Right atrium auricular region (tissue), 2 donors: ENCODE results near the gene USP17L10. TPM values are rescaled to one million over a fixed set of nuclear protein-coding genes. Genes with fewer than 3 reads are reported as not detected.
"Not testable (repeated sequence)": the region's sequence is repeated elsewhere in the genome, so short reads cannot be mapped to it uniquely, and the experiment has no call there.

ENCODE experiments used
- DNase-seq: peaks from one replicate; pipeline ENCODE4 v3.0.0-alpha.2; 2019; ENCODE audit warnings: low spot score
- H3K27ac ChIP-seq, 2 donors: fragments of 200-600 bp; sonication (generic); 1 replicate in 1 of 2; 2 replicates in 1 of 2; pipeline ENCODE4 v1.5.1; 2016 to 2019
- H3K27me3 ChIP-seq, 2 donors: fragments of 200-600 bp; sonication (generic); one replicate each; pipeline versions ENCODE4 v1.5.1 to v1.6.0; 2017 to 2019
- H3K36me3 ChIP-seq: fragments of 200-600 bp; sonication (generic); one replicate; pipeline ENCODE4 v1.5.1; 2016
- H3K4me1 ChIP-seq, 2 donors: fragments of 200-600 bp; sonication (generic); one replicate each; pipeline versions ENCODE4 v1.5.1 to v1.6.0; 2017 to 2019
- H3K4me3 ChIP-seq, 2 donors: fragments of 200-600 bp; sonication (generic); 1 replicate in 1 of 2; 2 replicates in 1 of 2; pipeline ENCODE4 v1.5.1; 2017 to 2019; ENCODE audit warnings: mild to moderate bottlenecking in 1 of 2, moderate library complexity in 1 of 2
- H3K9me3 ChIP-seq, 2 donors: fragments of 200-600 bp; sonication (generic); one replicate each; pipeline ENCODE4 v1.5.1; 2019
- total RNA-seq, 2 donors: library from RNA; depleted of rRNA; stranded (reverse); fragments of >200 nt; gene quantifications; one replicate each; pipeline ENCODE4 v1.1.0, GENCODE V29; 2016

Gene USP17L10
- not detected for total RNA-seq

DNA sequence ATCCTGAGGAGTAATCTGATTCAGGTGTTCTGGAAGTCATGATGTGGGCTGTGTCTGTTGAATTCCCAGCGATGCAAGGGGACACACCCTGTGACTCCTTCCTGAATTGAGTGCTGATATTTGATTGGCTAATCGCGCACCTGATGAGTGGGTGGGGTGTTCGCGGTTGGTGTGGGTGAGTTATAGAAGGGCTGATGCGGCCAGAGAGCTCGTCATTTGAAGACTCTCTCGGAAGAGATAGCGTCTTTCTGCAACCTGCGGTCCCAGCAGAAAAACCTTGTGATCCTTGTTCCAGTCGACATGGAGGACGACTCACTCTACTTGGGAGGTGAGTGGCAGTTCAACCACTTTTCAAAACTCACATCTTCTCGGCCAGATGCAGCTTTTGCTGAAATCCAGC is at the start of gene USP17L10:
Gene USP17L10, plus strand, starts transcription at position 301 of the 400 bp plus-strand sequence. Its CDS starts 0 bp downstream, at position 301.
- not testable (repeated sequence) for H3K9me3 ChIP-seq, H3K27ac ChIP-seq, H3K4me1 ChIP-seq, H3K4me3 ChIP-seq, DNase-seq, H3K36me3 ChIP-seq, H3K27me3 ChIP-seq

GRCh38 chr4:9165990-9166389 is 44.5 kb upstream of the USP17L10 start:
- not testable (repeated sequence) for H3K27me3 ChIP-seq, DNase-seq

DNA sequence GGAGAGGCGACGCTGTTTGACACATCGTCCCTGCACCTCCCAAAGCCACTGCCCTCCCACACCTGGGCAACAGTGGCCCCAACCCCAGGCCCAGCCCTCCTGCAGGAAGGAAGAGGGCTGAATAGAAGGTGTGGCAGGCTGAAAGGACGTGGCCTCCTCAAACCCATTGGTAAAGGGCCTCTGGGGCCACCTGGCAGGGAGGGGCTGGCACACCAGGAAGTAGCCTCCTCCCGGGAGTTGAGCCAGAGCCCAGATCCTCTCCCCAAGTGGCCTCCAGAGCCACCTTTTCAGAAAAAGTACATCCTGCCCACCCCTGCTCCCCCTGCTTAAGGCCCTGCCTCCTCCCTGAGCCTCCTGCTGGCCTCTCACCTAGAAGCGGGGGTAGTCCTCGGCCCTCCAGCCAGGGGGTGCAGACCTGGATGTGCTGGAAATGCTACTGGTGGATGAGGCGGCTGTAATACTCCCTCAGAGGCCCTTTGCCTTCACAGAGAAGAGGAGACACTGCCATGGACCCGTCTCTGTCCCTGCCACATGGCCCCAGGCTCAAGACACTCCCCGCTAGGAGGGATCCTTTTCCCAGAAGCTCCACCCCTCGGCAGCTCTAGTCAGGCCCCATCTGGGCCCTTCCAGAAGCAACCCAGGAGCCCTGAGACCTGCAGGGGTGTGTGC is 40.5 kb upstream of the USP17L10 start, which contains the start of gene FAM90A26:
Gene FAM90A26, plus strand, starts transcription at position 619 of the 669 bp plus-strand sequence. CDS start 2,764 bp downstream, outside the sequence.
- not testable (repeated sequence) for H3K36me3 ChIP-seq, H3K9me3 ChIP-seq, H3K4me3 ChIP-seq, DNase-seq, H3K27me3 ChIP-seq, H3K4me1 ChIP-seq, H3K27ac ChIP-seq

More at GRCh38 chr4:9165990-9166389, 44.5 kb upstream of the USP17L10 start:
- H3K27ac ChIP-seq, H3K4me1 ChIP-seq, H3K4me3 ChIP-seq, H3K36me3 ChIP-seq, H3K9me3 ChIP-seq: not testable (repeated sequence)

DNA sequence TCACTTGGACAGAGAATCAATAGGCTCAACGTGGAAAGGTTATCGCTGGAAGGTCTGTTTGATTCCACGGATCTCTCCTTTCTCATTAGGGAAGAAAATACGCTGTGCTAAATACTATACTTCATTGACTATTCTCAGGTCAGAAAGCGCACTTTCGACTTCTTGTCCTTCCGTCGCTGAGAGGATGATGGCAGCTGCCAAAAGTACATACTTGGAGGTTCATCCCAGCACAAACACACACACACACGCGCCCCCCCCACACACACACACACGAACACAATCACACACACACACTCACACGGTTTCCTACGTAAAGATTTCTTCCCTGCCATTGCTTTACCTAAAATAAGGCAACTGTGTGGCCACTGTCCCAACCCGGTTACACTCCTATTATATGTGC is 4.2 kb downstream of the USP17L10 start:
- H3K27me3 ChIP-seq, H3K36me3 ChIP-seq, H3K4me1 ChIP-seq, H3K27ac ChIP-seq, H3K9me3 ChIP-seq, H3K4me3 ChIP-seq: not testable (repeated sequence)
- peak; percentile 52 for DNase-seq

DNA sequence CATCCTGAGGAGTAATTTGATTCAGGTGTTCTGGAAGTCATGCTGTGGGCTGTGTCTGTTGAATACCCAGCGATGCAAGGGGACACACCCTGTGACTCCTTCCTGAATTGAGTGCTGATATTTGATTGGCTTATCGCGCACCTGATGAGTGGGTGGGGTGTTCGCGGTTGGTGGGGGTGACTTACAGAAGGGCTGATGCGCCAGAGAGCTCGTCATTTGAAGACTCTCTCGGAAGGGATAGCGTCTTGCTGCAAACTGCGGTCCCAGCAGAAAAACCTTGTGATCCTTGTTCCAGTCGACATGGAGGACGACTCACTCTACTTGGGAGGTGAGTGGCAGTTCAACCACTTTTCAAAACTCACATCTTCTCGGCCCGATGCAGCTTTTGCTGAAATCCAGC is 4.6 kb downstream of the USP17L10 start, which contains the start of gene USP17L11:
Gene USP17L11, plus strand, starts transcription at position 301 of the 400 bp plus-strand sequence. Its CDS starts 0 bp downstream, at position 301.
- H3K27me3 ChIP-seq, H3K36me3 ChIP-seq, H3K9me3 ChIP-seq, H3K4me3 ChIP-seq, DNase-seq, H3K4me1 ChIP-seq, H3K27ac ChIP-seq: not testable (repeated sequence)

DNA sequence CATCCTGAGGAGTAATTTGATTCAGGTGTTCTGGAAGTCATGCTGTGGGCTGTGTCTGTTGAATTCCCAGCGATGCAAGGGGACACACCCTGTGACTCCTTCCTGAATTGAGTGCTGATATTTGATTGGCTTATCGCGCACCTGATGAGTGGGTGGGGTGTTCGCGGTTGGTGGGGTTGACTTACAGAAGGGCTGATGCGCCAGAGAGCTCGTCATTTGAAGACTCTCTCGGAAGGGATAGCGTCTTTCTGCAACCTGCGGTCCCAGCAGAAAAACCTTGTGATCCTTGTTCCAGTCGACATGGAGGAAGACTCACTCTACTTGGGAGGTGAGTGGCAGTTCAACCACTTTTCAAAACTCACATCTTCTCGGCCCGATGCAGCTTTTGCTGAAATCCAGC is 9.4 kb downstream of the USP17L10 start, which contains the start of gene USP17L12:
Gene USP17L12, plus strand, starts transcription at position 301 of the 400 bp plus-strand sequence. Its CDS starts 0 bp downstream, at position 301.
- DNase-seq, H3K36me3 ChIP-seq, H3K27ac ChIP-seq, H3K4me3 ChIP-seq, H3K4me1 ChIP-seq, H3K9me3 ChIP-seq, H3K27me3 ChIP-seq: not testable (repeated sequence)

- not testable (repeated sequence) for H3K9me3 ChIP-seq, H3K27ac ChIP-seq, DNase-seq, H3K36me3 ChIP-seq, H3K4me3 ChIP-seq, H3K4me1 ChIP-seq, H3K27me3 ChIP-seq
Measured at GRCh38 chr4:9224596-9224995, 14.1 kb downstream of the USP17L10 start, which contains the start of gene USP17L13. Gene USP17L13 (plus strand): TSS chr4:9224896. CDS start chr4:9224896, 0 bp downstream.

GRCh38 chr4:9230249-9230648 is 19.8 kb downstream of the USP17L10 start:
- not testable (repeated sequence) for H3K4me1 ChIP-seq, H3K27me3 ChIP-seq, H3K27ac ChIP-seq, H3K9me3 ChIP-seq, H3K4me3 ChIP-seq, H3K36me3 ChIP-seq
- DNase-seq = peak; percentile 55

- not testable (repeated sequence) for H3K36me3 ChIP-seq, H3K27me3 ChIP-seq, DNase-seq, H3K4me3 ChIP-seq, H3K4me1 ChIP-seq, H3K9me3 ChIP-seq, H3K27ac ChIP-seq
Measured at GRCh38 chr4:9234085-9234484, 23.6 kb downstream of the USP17L10 start, which contains the start of gene USP17L15. Gene USP17L15 (plus strand): TSS chr4:9234385. CDS start chr4:9234385, 0 bp downstream.

- not testable (repeated sequence) for H3K36me3 ChIP-seq, H3K4me1 ChIP-seq, DNase-seq, H3K4me3 ChIP-seq, H3K27me3 ChIP-seq, H3K27ac ChIP-seq, H3K9me3 ChIP-seq
Measured at GRCh38 chr4:9238461-9238860, 28.0 kb downstream of the USP17L10 start.

GRCh38 chr4:9243579-9243978 is 33.1 kb downstream of the USP17L10 start, which contains the start of gene USP17L17:
Gene USP17L17 (plus strand): TSS chr4:9243879. CDS start chr4:9243879, 0 bp downstream.
- not testable (repeated sequence) for DNase-seq, H3K27ac ChIP-seq, H3K36me3 ChIP-seq, H3K27me3 ChIP-seq, H3K4me1 ChIP-seq, H3K4me3 ChIP-seq, H3K9me3 ChIP-seq

GRCh38 chr4:9247953-9248680 is 37.7 kb downstream of the USP17L10 start, which contains the start of gene USP17L18:
Gene USP17L18 (plus strand): TSS chr4:9248630. CDS start chr4:9248630, 0 bp downstream.
- H3K27ac ChIP-seq, H3K9me3 ChIP-seq, H3K4me1 ChIP-seq, H3K27me3 ChIP-seq, H3K36me3 ChIP-seq, H3K4me3 ChIP-seq: not testable (repeated sequence)
- DNase-seq = peak; percentile 57

DNA sequence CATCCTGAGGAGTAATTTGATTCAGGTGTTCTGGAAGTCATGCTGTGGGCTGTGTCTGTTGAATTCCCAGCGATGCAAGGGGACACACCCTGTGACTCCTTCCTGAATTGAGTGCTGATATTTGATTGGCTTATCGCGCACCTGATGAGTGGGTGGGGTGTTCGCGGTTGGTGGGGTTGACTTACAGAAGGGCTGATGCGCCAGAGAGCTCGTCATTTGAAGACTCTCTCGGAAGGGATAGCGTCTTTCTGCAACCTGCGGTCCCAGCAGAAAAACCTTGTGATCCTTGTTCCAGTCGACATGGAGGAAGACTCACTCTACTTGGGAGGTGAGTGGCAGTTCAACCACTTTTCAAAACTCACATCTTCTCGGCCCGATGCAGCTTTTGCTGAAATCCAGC is 42.6 kb downstream of the USP17L10 start, which contains the start of gene USP17L19:
Gene USP17L19, plus strand, starts transcription at position 301 of the 400 bp plus-strand sequence. Its CDS starts 0 bp downstream, at position 301.
- H3K9me3 ChIP-seq, H3K27ac ChIP-seq, H3K4me3 ChIP-seq, H3K4me1 ChIP-seq, H3K36me3 ChIP-seq, H3K27me3 ChIP-seq, DNase-seq: not testable (repeated sequence)

- not testable (repeated sequence) for H3K27me3 ChIP-seq, DNase-seq, H3K27ac ChIP-seq, H3K36me3 ChIP-seq, H3K4me3 ChIP-seq, H3K4me1 ChIP-seq, H3K9me3 ChIP-seq
Measured at GRCh38 chr4:9257824-9258223, 47.4 kb downstream of the USP17L10 start, which contains the start of gene USP17L20. Gene USP17L20 (plus strand): TSS chr4:9258124. CDS start chr4:9258124, 0 bp downstream.
